Heart left ventricle (tissue), 16 donors: Measurements from ENCODE around the gene SCN4A. TPM values are rescaled to one million over a fixed set of nuclear protein-coding genes. Genes with fewer than 3 reads are reported as not detected.
"Not testable (repeated sequence)": the region's sequence is repeated elsewhere in the genome, so short reads cannot be mapped to it uniquely, and the experiment has no call there.

ENCODE experiments used
- ATAC-seq, 4 donors: fragments of 200-7000 bp; cut with Tn5 transposase; one replicate each; pipeline ENCODE4 v1.9.1; 2020 to 2022; ENCODE audit warnings: moderate library complexity in 4 of 4, mild to moderate bottlenecking in 3 of 4, moderate number of reproducible peaks in 1 of 4
- DNase-seq, 5 donors: peaks; one replicate each; pipeline ENCODE4 v3.0.0-alpha.2; 2020
- H3K27ac ChIP-seq, 12 donors: fragments of 200-600 bp; sonication (generic) in 4 of 12; one replicate each; pipeline versions ENCODE4 v1.5.0 to v1.8.0; 2016 to 2022; ENCODE audit warnings: mild to moderate bottlenecking in 2 of 12
- H3K27me3 ChIP-seq, 9 donors: fragments of 200-600 bp; sonication (generic) in 2 of 9; one replicate each; pipeline versions ENCODE4 v1.5.1 to v1.8.0; 2016 to 2022; ENCODE audit warnings: mild to moderate bottlenecking in 3 of 9
- H3K36me3 ChIP-seq, 9 donors: fragments of 200-600 bp; sonication (generic) in 2 of 9; one replicate each; pipeline versions ENCODE4 v1.5.0 to v1.8.0; 2018 to 2022; ENCODE audit warnings: mild to moderate bottlenecking in 2 of 9
- H3K4me1 ChIP-seq, 12 donors: fragments of 200-600 bp; sonication (generic) in 4 of 12; one replicate each; pipeline versions ENCODE4 v1.5.0 to v1.8.0; 2016 to 2022; ENCODE audit warnings: mild to moderate bottlenecking in 3 of 12
- H3K4me3 ChIP-seq, 12 donors: fragments of 200-600 bp; sonication (generic) in 4 of 12; one replicate each; pipeline versions ENCODE4 v1.5.0 to v1.8.0; 2017 to 2022; ENCODE audit warnings: mild to moderate bottlenecking in 9 of 12, moderate library complexity in 4 of 12
- H3K9me3 ChIP-seq, 12 donors: fragments of 200-600 bp; sonication (generic) in 4 of 12; one replicate each; pipeline versions ENCODE4 v1.5.0 to v1.8.0; 2016 to 2022; ENCODE audit warnings: mild to moderate bottlenecking in 1 of 12
- CTCF ChIP-seq, 12 donors: fragments of 200-600 bp; sonication (generic) in 4 of 12; IDR thresholded peaks; one replicate each; pipeline versions ENCODE4 v1.5.0 to v1.8.0; 2018 to 2022; ENCODE audit warnings: antibody characterized with exemption in 12 of 12, mild to moderate bottlenecking in 5 of 12
- POLR2A ChIP-seq, 2 donors: fragments of 450-650 bp; IDR thresholded peaks; one replicate each; pipeline ENCODE4 v1.6.1; 2017; ENCODE audit warnings: antibody characterized with exemption in 2 of 2, mild to moderate bottlenecking in 2 of 2, moderate library complexity in 2 of 2
- WGBS, 4 donors: extraction: QIAGEN DNeasy Blood & Tissue Kit in 2 of 4; methylation state at CpG; one replicate each; pipeline versions ENCODE4 v1.1.5 to v1.1.7; 2013 to 2018; 5-methylcytosine and 5-hydroxymethylcytosine counted together
- intact Hi-C, 10 donors: fragments of 100-400 bp; cut with DNase I; formaldehyde crosslinking; loops; one replicate each; pipeline versions ENCODE4 v1.11.1 to v1.14.2; 2022
- polyA plus RNA-seq, 2 donors: library from polyadenylated mRNA; stranded (reverse); fragments of 200-250 nt; gene quantifications; one replicate each; pipeline ENCODE4 v1.2.3, GENCODE V29; 2013
- total RNA-seq, 9 donors: library from RNA; depleted of rRNA in 2 of 9; stranded (reverse); fragments of >200 nt in 2 of 9; fragmentation: NEBNext Ultra II Directional in 3 of 9; extraction: Animal tissue kit (Norgen Biotek cat#: 25700) in 3 of 9; gene quantifications; one replicate each; pipeline versions ENCODE4 v1.1.0 to v1.2.4, GENCODE V29; 2016 to 2023
- donor health status: ischemic (EF 13 %, LVEDD 7.1; RV severe dilation, severe dysfunction).
- donor health status: healthy with polysubstance abuse.
- donor health status: DM: no; HTN: yes; CAD: no.
- donor health status: DM: no; HTN: no; CAD: no.
- donor health status: ischemic (EF 25% LVEDD 6.9; RV normal size, moderate dysfunction).
- donor health status: ischemic (EF 25% LVEDD 5.7; RV mildly dilated, moderate dysfunction).
- donor health status: healthy.
- donor health status: DM: yes; HTN: yes; CAD: no.
- donor health status: ischemic (EF 35%, LVEDD 5.7; RV mildly dilated, moderate dysfunction).
- donor health status: nonischemic (EF 11% LVEDD 7.7; RV severe dilation, severe dysfunction).
- donor health status: DM: yes; HTN: yes; CAD: no.
- donor health status: PGD.
- donor health status: ischemic (EF 29% LVEDD 5.4; RV normal size, mild dysfunction).
- donor health status: nonischemic (EF 23%, LVEDD 6.1; RV moderate dilation, normal function).

Gene SCN4A
- total and polyA plus RNA-seq, 11 donors: 0.33 to 2.1 (median 0.67) TPM

- Histone ChIP-seq H3K4me1 (peaks cover 0 to 4% (median under 1%) of the 10 kb centered on the region in 12 donors), H3K4me3 (no peak overlapping the region), H3K27me3 (no peaks in the 10 kb centered on the region), H3K27ac (no peak overlapping the region), H3K36me3 (no peaks in the 10 kb centered on the region), H3K9me3 (no peaks in the 10 kb centered on the region)
- WGBS, 4 donors: 67 to 89% (median 83%) methylated on average over 5 of the region's 5 CpGs
- TF ChIP-seq POLR2A (IDR thresholded peaks at IDR 0.05): no peak
- no peak for TF ChIP-seq CTCF (IDR thresholded peaks at IDR 0.05)
- intact Hi-C loops: loop anchor here in 1 of 10 donors (10.0 kb wide), 1 partner anchor 59 kb away; no protein-coding TSS in a partner anchor
- DNase-seq (peak in 1 of 5 donors; percentile 28), ATAC-seq (no peak)
Observed at GRCh38 chr17:63925615-63926014, 47.1 kb downstream of the SCN4A start.

GRCh38 chr17:63922402-63922801, 50.3 kb downstream of the SCN4A start:
- not testable (repeated sequence) for H3K4me1 ChIP-seq, H3K9me3 ChIP-seq, H3K27ac ChIP-seq, ATAC-seq, H3K27me3 ChIP-seq, H3K4me3 ChIP-seq, DNase-seq, H3K36me3 ChIP-seq
- intact Hi-C loops: loop anchor here in 2 of 10 donors (5.0 to 10.0 kb wide), 2 partner anchors 62 to 105 kb away; no protein-coding TSS in a partner anchor
- 75 to 82% (median 77%) methylated on average over 9 of the region's 9 CpGs for WGBS, 4 donors

GRCh38 chr17:63920779-63921178, 51.9 kb downstream of the SCN4A start:
- WGBS, 4 donors: 91 to 100% (median 94%) methylated on average over 5 of the region's 5 CpGs
- not testable (repeated sequence) for H3K9me3 ChIP-seq, H3K4me3 ChIP-seq, ATAC-seq, H3K4me1 ChIP-seq, H3K27me3 ChIP-seq, H3K36me3 ChIP-seq, DNase-seq, H3K27ac ChIP-seq
- intact Hi-C loops: loop anchor here in 2 of 10 donors (5.0 to 10.0 kb wide), 2 partner anchors 64 to 107 kb away; no protein-coding TSS in a partner anchor

GRCh38 chr17:63920050-63920449, 52.7 kb downstream of the SCN4A start:
- not testable (repeated sequence) for H3K4me1 ChIP-seq, H3K27me3 ChIP-seq, H3K36me3 ChIP-seq, H3K4me3 ChIP-seq, ATAC-seq, H3K9me3 ChIP-seq, H3K27ac ChIP-seq, DNase-seq
- WGBS, 4 donors: 86 to 90% (median 90%) methylated on average over 6 of the region's 6 CpGs
- intact Hi-C loops: loop anchor here in 2 of 10 donors (5.0 to 10.0 kb wide), 2 partner anchors 65 to 107 kb away; no protein-coding TSS in a partner anchor

GRCh38 chr17:63919311-63919723, 53.4 kb downstream of the SCN4A start:
- ATAC-seq: peak; percentile 59 to 86 (median 86)
- intact Hi-C loops: loop anchor here (2.0 to 10.0 kb wide), 9 partner anchors 67 to 365 kb away; partner anchors contain the start of gene ERN1 (in 2 of the 10)
- Histone ChIP-seq H3K9me3 (no peaks in the 10 kb centered on the region), H3K27ac (no peak overlapping the region), H3K36me3 (no peaks in the 10 kb centered on the region), H3K4me1 (peaks cover 0 to 7% (median 0%) of the 10 kb centered on the region in 12 donors), H3K27me3 (no peaks in the 10 kb centered on the region), H3K4me3 (no peak overlapping the region)
- TF ChIP-seq CTCF (IDR thresholded peaks at IDR 0.05) (peak; percentile 85 to 97 (median 91)), POLR2A (IDR thresholded peaks at IDR 0.05) (no peak)
- peak in 4 of 5 donors; percentile 49 to 58 (median 54) for DNase-seq
- 36 to 48% (median 39%) methylated on average over 8 of the region's 8 CpGs for WGBS, 4 donors

GRCh38 chr17:63918789-63919305, 53.9 kb downstream of the SCN4A start, which contains the start of gene GH1:
GH1 (minus strand) TSS chr17:63918839; CDS start chr17:63918776, 63 bp downstream.
- DNase-seq, H3K9me3 ChIP-seq, H3K4me1 ChIP-seq, H3K27me3 ChIP-seq, H3K36me3 ChIP-seq, ATAC-seq, H3K27ac ChIP-seq, H3K4me3 ChIP-seq: not testable (repeated sequence)
- 40 to 53% (median 47%) methylated on average over 10 of the region's 10 CpGs for WGBS, 4 donors
- intact Hi-C loops: loop anchor here (2.0 to 10.0 kb wide), 9 partner anchors 68 to 366 kb away; partner anchors contain the start of gene ERN1 (in 2 of the 10)
